ENCODE data around the gene CWC27.

- TF ChIP-seq POLR2A (IDR thresholded peaks at IDR 0.05) = no peak
- no peak for TF ChIP-seq CTCF (IDR thresholded peaks at IDR 0.05)
These were observed 258.3 kb downstream of the CWC27 start for GRCh38 chr5:65026816-65027548.

All from vagina (tissue), 2 donors.